ENCODE measurements around the gene BANP.
"Not testable (repeated sequence)": the region's sequence is repeated elsewhere in the genome, so short reads cannot be mapped to it uniquely, and the experiment has no call there.

BANP gene, protein sequence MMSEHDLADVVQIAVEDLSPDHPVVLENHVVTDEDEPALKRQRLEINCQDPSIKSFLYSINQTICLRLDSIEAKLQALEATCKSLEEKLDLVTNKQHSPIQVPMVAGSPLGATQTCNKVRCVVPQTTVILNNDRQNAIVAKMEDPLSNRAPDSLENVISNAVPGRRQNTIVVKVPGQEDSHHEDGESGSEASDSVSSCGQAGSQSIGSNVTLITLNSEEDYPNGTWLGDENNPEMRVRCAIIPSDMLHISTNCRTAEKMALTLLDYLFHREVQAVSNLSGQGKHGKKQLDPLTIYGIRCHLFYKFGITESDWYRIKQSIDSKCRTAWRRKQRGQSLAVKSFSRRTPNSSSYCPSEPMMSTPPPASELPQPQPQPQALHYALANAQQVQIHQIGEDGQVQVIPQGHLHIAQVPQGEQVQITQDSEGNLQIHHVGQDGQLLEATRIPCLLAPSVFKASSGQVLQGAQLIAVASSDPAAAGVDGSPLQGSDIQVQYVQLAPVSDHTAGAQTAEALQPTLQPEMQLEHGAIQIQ

DNA sequence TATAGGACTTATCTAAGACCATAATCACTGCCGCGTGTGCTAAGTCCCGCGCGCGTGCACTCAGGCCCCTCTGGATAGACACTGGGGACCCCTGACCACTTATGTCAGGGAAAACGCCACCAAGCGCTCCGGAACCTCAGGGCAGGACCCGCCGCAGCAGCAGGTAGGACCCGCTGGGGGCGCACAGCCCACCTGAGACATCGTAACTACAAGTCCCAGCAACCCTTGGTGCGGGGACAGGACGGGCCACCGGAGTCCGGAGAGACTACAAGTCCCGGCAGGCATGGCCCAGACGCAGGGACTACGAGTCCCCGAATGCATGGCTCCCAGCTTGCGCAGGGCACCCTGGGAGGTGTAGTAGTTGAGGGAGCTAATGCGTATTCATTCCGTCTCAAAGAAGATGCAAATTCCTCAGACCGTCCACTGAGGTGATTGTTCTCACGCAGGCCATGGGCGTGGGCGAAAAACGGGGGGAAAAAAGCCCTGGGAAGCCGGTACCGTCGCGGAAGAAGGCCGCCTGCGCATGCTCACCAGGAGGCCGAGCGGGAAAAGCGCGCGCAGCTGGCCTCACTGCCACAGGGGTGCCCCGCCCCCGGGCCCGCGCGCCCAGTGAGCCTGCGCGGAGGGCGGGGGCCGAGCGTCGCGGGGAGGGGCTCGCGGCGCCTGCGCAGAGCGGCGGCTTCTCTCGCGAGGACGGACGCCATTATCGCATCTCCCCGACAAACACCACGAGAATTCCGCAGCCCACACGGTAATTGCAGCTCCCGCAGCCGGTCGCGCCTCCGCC lies at the start of gene BANP:
BANP (plus strand) TSS at position 670 of the 787 bp plus-strand sequence. CDS start 23,682 bp downstream, outside the sequence.
- DNase-seq = peak; percentile 96

DNA sequence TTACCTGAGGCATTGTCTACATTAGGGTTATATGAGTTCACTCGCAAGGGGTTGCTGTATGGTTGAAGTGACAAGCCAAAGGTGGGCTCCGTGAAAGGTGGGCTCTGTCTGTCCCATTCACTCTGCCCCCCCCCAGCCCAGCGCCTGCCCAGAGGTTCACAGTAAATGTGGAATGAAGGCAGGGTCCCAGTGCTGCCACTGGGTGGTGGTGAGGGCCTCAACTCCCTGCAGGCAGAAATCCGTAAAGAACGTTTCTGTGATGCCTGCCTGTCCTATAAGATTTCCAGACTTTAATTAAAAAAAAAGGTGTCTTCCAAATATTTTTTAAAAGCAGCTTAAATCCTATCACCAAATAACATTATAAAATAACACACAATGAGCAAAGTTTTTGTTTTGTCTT lies 46.3 kb upstream of the BANP start:
- not testable (repeated sequence) for DNase-seq

DNA sequence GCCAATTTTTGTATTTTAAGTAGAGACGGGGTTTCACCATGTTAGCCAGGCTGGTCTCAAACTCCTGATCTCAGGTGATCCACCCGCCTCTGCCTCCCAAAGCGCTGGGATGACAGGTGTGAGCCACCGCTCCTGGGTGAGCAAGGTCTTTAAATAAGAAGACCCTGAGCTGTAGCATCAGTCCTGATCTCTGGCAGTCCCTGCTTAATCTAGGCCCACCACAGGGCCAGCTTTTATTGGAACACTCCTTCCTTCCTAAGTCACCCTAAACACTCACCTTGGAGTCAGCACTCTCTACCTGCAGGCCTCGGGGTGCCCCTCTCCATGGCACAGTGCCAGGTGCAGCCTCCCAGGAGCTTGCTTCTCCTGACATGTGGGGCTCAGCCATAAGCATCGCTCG lies 45.7 kb upstream of the BANP start:
- DNase-seq = not testable (repeated sequence)

DNA sequence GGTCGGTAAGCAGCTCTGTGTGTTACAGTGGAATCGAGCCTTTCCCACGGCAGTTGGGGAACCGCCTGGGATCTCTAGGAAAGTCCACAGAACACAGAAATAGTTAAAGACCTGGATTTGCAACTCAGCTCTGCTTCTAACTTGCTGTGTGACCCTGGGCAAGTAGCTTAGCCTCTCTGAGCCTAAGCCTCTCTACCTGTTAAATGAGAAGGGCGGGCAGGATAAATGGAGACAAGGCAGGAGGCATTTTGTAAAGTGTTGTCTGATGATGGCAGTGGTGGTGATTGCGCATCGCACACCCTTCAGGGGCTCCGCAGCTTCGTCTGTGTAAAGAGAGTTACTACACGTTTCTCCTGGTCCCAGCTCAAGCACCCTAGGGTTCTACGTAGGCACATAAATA lies 43.1 kb upstream of the BANP start:
- DNase-seq = not testable (repeated sequence)

DNA sequence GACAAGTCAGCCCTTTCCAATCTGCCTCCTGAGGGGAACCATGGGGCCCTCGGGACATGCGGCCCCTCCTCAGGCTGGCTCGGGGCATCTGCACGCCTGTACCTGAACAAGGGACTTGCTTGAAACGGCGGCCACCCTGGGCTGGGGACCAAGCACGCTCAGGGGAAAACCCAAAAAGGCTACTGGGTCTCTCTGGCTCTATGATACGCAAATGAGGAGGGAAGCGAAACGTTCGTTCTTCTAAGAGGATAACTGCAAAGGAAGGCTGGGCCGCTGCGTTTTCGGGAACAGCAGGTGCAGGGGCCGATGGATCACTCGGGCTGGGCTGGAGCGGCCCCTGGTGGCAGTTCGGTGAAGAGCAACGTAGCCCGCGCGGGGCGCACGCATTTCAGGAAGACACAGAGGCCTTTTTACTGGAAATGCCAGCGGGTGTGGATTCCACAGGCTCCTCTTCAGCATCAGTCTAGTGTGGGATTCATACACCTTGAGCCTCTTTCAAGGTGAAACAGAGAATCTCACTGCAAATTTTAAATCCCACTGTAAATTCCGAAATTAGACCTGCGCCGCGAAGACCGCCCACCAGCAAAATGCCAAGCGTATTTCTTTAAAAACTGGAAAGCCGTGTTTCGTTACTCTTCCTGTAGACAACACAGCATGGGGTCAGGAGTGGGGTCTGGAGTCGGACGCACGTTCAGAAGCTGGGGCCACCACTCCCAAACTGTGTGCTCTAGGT lies 41.9 kb upstream of the BANP start:
- peak; percentile 2 for DNase-seq

DNA sequence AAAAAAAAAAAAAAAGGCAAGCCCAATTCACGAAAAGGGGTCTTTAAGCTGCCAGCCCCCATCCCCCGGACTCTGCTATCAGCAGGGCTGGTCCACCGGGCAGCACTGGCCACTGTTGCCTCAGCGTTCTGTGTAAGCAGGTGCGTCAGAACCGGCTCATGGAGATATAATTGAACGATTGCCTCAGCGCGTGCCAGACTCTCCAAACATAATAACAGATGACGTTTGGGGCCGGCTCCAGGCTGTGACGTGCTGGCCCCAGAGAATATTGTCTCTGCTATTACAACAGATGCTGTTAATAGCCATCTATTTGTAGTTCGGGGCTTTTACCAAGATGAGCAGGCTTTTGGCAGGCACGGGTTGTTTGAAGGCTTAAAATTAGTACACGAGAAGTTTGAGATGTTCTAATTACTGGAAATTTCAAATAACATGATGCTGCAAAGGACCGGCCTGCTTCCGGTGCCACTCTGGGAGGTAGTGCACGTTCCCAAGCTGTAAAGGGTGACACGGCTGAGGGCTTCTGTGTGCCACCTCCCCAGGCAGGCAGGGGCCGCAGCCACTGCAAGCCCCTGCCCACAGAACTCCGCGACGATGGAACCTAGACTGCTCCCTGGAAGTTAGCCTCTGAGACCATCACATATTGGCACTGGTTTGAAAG lies 40.0 kb upstream of the BANP start:
- DNase-seq = peak; percentile 17

DNA sequence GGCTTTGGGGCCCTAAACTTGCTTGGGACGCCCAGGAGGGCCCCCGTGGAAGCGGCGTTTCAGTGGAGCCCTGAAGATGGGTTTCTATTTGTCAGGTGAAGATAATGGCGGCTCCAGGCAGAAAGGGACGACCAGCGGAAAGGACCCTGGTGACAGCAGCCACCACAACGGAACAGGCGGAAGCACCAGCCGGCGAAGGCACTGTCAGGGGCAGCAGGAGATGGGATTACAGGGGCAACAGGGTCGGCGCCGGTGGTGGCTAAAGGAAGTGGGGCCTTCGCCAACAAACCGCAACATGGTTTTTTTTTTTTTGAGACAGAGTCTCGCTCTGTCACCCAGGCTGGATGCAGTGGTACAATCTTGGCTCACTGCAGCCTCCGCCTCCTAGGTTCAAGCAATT lies 38.5 kb upstream of the BANP start:
- DNase-seq = not testable (repeated sequence)

DNA sequence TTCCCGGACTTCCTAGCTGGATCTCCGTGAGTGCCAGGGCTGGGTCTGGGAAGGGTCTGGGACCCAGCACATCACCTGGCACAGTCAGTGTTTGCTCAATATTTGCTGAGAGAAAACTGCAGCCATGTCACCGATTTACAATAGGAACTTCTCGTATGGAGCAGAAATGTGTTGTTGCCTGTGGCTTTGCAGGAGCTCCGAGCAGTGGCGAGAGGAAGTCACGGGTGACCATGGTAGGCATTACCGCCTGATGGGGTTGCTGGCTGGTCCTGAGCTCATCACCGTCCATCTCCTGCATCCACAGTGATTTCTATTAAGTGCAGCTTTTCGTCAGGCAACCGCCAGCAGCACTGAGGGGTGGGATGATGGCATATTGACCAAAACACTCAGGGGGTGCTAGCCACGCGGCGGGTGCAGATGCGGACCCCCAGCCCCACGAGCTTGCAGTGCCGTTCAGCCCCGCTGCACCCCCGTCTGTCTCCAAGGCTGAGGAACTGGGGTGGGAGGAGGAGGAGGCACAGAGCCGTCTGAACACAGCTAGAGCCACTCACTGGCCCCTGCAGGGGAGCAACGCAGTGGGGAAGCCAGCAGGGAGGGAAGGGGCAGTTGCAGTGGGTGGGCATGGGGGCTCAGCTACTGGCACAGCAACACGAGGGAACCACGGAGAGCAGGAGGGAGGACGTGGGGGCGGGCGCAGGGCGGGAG lies 37.1 kb upstream of the BANP start:
- not testable (repeated sequence) for DNase-seq

DNA sequence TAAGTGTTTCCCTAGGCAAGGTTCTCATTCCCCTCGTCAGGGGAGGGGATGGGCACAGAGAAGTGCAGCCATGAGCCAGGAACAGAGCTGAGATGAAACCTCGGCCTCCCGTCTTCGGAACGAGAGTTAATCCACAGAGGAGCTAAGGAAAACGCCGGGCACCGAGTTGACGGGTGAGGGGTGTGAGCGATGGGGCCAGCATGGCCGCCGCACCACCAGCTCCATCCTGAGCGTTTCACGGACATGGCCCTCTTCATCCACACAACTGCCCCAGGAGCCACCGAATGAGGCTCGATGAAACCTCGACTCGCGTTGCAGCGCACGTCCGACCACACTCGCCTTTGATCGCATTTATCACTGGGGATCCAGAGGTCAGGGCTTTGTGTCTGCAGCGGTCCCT lies 36.4 kb upstream of the BANP start:
- no peak for DNase-seq

DNA sequence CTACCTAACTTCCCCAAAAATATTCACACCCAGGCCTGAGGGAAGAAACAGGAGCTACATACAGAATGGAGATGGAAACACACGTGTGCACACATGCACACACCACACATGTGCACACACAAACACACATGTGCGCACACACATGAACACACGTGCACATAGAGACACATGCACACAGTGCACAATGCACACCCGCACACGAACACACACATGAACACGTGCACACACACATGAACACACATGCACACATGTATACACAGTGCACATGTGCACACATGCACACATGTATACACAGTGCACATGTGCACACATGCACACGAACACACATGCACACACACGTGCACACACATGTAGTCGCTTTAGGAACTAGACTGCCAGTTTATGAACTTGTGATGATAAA lies 33.7 kb upstream of the BANP start:
- DNase-seq = no peak

DNA sequence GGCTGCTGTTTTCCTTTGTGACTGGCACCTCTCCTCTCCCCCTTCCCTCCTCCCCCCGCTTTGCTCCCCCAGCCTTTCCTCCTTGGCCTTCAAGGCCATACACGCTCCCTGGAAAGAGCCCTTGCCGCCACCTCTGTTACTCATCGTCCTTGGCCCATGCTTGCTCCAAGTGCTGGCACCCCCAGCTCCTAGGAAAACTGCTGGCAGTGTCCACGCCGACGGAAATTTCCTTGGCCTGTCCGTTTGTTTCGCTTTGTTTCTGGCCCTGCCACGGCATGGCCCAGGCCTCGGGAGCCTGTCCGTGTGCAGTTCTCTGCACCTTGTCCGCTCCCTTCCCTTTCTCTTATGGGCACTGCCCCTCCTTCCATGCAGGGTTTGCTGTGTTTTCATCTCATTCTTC lies 32.9 kb upstream of the BANP start:
- no peak for DNase-seq

DNA sequence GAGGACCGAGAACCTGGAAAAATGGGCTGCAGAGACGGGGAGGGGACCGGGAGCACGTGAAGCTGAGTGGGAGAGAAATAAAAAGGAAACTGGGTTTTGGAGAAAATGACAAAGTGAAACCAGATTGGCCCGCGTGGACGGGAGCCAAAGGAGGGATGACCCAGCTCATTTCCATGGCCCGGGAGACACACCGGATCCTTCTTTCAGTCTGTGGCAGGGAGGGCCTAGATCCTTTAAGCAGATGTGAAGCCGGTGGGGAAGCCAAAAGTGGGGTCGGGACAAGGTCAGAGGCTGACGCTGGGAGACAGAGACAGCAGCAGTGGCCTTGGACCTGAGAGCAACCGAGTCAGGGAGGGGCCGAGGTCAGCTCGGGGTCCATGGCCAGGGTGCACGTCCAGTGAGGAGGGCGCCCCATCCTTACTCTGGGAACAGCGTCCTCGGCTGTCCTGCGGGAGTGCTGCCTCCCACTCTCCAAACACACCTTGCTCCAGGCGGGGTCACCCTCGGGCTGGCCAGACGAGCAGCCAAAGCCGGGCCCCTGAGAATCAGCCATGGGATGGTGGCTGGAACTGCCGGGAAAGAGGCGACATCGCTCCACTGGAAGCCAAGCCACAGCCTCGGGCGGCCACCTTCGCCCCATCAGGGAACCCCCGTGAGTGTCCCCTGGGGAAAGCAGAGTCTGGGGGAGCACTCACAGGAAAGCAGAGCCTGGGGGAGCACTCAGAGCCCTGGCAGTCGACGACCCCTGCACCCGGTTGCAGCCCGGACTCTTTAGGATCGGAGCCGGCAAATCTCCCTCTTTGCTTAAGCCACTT lies 32.2 kb upstream of the BANP start:
- DNase-seq = no peak

DNA sequence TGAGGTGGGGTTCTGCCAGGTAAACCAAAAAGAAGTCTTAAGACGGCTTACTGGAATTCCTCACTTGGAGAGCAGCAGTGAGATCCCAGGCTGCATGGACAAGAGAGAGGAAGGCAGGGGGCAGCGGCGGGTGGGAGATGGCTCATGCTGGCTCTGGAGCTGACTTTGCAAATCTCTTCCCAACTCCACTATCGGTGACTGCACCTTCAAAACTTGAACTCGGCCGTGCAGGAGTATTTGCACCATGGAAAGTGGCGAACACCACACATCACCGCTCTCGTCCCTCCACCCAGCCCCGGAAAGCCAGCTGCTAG lies 31.6 kb upstream of the BANP start:
- DNase-seq = no peak

DNA sequence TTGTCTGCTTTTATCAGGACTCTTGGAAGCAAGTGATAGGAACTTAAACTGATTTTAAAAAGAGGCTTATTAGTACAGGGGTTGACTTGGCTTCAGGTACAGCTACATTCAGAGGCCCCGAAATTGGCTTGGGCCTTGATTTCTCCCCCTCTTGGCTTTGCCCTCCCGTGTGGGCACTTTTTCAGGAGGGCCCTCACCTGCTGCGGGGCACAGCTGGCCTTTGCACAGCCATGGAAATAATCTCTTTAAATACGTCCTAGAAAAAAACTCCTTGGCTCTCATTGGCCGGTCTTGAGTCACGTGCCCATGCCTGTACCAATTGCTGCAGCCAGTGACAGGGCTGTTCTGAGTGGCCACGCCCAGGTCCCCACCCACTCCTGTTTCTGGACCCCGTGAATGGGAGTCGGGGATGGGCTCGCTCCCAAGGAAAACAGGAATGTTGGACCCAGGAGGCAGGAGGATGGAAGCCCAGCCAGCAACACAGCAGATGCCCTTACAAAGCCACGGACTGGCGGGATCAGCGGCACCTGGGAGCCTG lies 29.9 kb upstream of the BANP start:
- DNase-seq = no peak

DNA sequence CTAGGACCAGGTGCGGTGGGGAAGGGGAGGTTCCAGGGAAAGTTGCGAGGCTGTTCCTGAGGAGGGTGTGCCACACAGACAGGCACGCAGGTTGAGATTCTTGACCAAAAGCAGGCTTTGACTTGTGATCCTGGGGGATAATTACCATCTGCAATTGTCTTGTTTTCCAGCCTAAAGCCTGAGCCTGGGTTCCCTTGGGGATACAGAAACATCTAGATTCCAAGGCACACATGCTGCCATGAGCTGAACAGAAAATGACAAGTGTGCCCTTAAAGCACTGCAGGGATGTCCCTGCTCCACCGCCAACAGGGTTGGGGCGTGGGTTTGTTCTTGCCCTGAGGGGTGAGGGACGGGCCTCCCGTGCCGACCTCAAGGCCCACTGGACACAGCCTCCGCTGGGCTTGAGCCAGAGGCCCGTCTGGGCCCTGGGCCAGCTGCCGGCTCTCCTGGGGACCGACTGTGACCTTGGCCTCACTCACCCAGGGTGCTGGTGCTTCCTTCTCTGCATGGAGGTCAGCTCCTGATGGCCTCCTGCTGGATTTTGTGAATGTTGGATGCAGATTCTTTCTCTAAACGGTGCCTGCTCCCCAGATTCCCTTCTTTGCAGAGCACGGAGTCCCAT lies 28.9 kb upstream of the BANP start:
- DNase-seq = no peak

DNA sequence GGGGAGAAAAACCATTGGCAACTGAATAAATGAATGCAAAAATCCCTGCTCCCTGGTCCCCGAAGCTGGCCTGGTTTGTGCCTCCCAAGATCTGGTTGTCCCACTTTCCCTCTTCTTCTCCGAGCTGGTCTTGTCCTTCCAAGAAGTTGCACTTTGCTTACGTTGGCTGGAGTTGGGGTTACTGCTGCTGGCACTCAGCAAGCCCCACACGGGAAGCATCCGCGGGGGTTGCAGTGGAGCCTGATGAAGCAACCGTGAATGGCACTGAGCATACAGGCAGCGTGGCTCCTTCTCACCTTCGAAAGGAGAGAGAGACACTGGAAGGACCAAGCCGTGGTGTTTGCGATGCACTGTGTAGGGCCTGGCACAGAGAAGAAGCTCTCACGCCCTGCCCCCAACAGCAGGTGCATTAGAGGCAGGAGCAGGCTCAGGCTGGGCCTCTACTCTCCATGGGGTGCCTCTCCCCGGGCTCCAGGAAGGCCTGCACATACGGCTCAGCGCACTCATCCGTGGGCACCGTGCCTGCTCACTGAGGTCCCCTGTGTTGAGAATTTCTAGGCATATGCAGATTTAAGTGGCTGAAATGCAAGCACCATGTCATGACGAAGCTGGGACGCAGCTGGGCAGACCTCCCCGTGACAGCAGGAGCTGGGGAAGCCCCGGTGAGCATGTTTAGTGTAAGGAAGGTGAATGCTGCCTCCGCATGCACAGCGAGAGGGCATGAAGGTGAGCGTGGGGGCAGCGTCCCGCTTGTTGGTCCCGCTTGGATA lies 27.0 kb upstream of the BANP start:
- DNase-seq = no peak

DNA sequence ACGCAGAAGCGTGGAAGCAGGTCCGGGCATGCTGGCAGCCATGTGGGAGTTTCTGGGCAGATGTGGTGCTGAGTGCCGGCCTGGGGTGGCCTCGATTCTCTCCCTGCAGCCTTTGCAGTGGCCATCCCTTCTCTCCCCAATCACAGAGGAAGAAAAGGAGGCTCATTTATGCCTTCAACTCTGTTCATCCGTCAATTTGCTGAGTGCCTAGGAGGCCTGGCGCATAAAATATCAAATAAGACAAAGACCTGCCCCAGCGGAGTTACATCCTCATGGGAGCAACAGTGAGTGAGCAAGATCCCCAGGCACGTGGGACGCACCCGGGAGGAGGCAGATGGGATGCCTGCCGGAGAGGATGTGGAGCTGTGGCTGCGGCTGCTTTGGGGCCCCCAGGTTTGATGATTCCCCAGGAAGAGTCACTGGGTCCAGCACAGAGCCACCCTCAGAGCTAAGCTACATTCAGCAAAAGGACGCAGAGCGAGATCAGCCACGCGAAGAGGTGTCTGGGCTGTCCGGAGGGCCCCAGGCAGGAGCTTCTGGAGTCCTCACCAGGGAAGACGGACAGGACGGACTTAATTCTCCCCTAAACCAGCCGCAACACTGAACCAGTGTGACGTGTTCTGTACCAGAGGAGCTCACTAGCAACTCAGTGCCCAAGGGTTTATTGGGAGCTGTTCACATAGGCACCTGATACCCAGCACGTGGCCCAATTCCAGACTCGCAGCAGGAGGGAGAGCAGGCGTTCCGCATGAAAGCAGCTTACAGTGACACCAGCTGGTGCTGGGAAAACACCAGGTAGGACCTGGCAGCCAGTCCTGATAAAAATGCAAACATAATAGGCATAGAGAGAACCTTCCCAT lies 26.2 kb upstream of the BANP start:
- no peak for DNase-seq

Measured in T1000 (cell line).